Progenitor cell of endocrine pancreas (in vitro differentiated cells): ENCODE results near the gene PTPRC. TPM values are rescaled to one million over a fixed set of nuclear protein-coding genes. Genes with fewer than 3 reads are reported as not detected.

Experiments
- DNase-seq: peaks from one replicate; pipeline ENCODE4 v3.0.0; 2021; ENCODE audit warnings: low spot score; ENCODE audit not compliant: unreplicated experiment
- H3K27ac Mint-ChIP-seq: 2 replicates; pipeline ENCODE4 v1.8.0; 2021; ENCODE audit warnings: mild to moderate bottlenecking, moderate library complexity, mixed read lengths
- H3K27me3 Mint-ChIP-seq: 2 replicates; pipeline ENCODE4 v1.8.0; 2021; ENCODE audit warnings: mixed read lengths
- H3K36me3 Mint-ChIP-seq: 2 replicates; pipeline ENCODE4 v1.8.0; 2022; ENCODE audit warnings: mixed read lengths; ENCODE audit not compliant: insufficient read depth
- H3K4me1 Mint-ChIP-seq: 2 replicates; pipeline ENCODE4 v1.8.0; 2021; ENCODE audit warnings: low read depth, mixed read lengths
- H3K4me3 Mint-ChIP-seq: 2 replicates; pipeline ENCODE4 v1.8.0; 2021; ENCODE audit warnings: low read depth, mild to moderate bottlenecking, moderate library complexity, mixed read lengths
- H3K9me3 Mint-ChIP-seq: 2 replicates; pipeline ENCODE4 v1.8.0; 2021; ENCODE audit warnings: low read depth, mixed read lengths
- total RNA-seq: library from RNA; stranded (reverse); gene quantifications from 2 replicates; pipeline ENCODE4 v1.2.1, GENCODE V29; 2021
- TF ChIP-seq, protein P1 (sequence below): fragments of 200-600 bp; sonication (generic); IDR thresholded peaks from one replicate; pipeline ENCODE4 v1.5.0; 2021; ENCODE audit warnings: antibody characterized with exemption, mild to moderate bottlenecking; ENCODE audit not compliant: unreplicated experiment

The PTPRC gene
- total RNA-seq, 1 donor from 2014 or later = not detected

DNA sequence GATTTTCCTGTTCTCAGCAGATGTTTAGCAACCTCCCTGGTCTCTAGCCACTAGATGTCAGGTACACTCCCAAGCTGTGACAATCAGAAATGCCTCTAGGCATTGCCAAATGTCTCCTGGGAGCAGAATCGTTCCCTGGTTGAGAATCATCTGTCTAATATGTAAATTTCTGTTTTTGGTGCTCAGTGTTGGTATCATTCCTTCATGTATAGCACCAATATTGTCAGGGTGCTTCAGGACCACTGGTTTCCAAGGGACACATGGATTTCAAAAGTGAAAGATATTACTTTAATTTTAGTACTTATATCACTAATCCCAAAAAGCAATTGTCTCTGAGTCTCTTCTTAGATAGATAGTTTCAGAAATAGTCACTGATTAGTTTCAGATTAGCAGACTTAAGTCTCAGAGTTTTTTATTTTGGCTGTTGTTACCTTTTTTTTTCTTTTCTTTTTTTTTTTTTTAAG lies 160.1 kb downstream of the PTPRC start:
- Mint-ChIP-seq H3K9me3 (peaks cover 22% of the 10 kb centered on the region), H3K4me1 (no peaks in the 10 kb centered on the region)
- TF ChIP-seq, protein P1, sequence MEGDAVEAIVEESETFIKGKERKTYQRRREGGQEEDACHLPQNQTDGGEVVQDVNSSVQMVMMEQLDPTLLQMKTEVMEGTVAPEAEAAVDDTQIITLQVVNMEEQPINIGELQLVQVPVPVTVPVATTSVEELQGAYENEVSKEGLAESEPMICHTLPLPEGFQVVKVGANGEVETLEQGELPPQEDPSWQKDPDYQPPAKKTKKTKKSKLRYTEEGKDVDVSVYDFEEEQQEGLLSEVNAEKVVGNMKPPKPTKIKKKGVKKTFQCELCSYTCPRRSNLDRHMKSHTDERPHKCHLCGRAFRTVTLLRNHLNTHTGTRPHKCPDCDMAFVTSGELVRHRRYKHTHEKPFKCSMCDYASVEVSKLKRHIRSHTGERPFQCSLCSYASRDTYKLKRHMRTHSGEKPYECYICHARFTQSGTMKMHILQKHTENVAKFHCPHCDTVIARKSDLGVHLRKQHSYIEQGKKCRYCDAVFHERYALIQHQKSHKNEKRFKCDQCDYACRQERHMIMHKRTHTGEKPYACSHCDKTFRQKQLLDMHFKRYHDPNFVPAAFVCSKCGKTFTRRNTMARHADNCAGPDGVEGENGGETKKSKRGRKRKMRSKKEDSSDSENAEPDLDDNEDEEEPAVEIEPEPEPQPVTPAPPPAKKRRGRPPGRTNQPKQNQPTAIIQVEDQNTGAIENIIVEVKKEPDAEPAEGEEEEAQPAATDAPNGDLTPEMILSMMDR = no peak

DNA sequence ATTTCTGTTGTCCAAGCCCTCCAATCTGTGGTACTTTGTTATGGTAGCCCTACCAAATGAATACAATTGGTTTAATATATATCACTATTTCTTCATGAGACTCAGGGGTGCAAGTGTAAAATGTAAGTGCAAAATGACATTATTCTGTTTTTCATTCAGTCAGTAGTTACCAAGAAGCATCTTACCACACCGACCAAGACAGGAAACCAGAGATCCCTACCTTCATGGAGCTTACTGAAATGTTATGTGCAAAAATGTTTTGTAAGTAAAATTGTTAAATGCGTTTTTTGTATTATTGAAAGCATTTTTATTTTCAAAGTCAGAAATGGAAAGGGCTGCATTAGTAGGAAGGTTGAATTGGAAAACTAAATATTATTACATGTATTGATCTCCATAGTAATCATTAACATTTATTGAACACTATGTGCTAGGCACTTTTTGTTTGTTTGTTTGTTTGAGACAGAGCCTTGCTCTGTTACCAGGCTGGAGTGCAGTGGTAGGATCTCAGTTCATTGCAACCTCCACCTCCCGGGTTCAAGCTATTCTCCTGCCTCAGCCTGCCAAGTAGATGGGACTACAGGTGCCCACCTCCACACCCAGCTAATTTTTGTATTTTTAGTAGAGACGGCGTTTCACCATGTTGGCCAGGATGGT lies 166.8 kb downstream of the PTPRC start:
- Mint-ChIP-seq H3K4me1 (peaks cover 4% of the 10 kb centered on the region), H3K4me3 (no peak overlapping the region), H3K27me3 (no peaks in the 10 kb centered on the region), H3K36me3 (no peaks in the 10 kb centered on the region), H3K9me3 (peaks cover 3% of the 10 kb centered on the region), H3K27ac (no peak overlapping the region)
- TF ChIP-seq, protein P1 = no peak
- DNase-seq = no peak

More for the DNA sequence above, 160.1 kb downstream of the PTPRC start:
- DNase-seq = no peak
- Mint-ChIP-seq H3K27me3 (no peaks in the 10 kb centered on the region), H3K36me3 (peaks cover 2% of the 10 kb centered on the region), H3K27ac (no peak overlapping the region), H3K4me3 (no peak overlapping the region)

DNA sequence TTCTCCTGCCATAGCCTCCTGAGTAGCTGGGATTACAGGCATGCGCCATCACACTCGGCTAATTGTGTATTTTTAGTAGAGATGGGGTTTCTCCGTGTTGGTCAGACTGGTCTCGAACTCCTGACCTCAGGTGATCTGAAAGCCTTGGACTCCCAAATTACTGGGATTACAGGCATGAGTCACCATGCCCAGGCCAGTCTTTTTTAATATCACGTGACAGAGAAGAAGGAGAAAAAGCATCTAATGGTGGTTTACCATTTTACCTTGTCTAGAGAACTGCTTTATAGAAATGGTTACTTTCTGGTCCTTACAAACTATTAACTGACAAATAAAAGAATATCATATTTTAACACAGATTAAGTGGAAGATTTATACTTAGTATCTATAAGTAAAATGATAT lies 168.0 kb downstream of the PTPRC start:
- TF ChIP-seq, protein P1 = no peak
- Mint-ChIP-seq H3K27me3 (no peaks in the 10 kb centered on the region), H3K27ac (no peak overlapping the region), H3K36me3 (no peaks in the 10 kb centered on the region), H3K4me1 (peaks cover 4% of the 10 kb centered on the region), H3K4me3 (no peak overlapping the region), H3K9me3 (peaks cover 3% of the 10 kb centered on the region)
- DNase-seq = no peak

Other genes starting within 250 kb of the PTPRC start
- gene ATP6V1G3, start 98.4 kb upstream of the PTPRC start, total RNA-seq = not detected in 2 replicates